ENCODE data around the gene GHDC.
"Not testable (repeated sequence)": the region's sequence is repeated elsewhere in the genome, so short reads cannot be mapped to it uniquely, and the experiment has no call there.

GHDC gene

GRCh38 chr17:42193969-42194899, at the start of gene GHDC:
Gene GHDC (minus strand): TSS chr17:42194494. CDS start chr17:42193581, 913 bp downstream.
- peak; percentile 79 for DNase-seq (ENCODE audit: low spot score)

- DNase-seq (ENCODE audit: low spot score) = no peak
Observed at GRCh38 chr17:42243493-42243982, 49.2 kb upstream of the GHDC start.

- DNase-seq (ENCODE audit: low spot score) = no peak
Observed at GRCh38 chr17:42241871-42242270, 47.6 kb upstream of the GHDC start.

GRCh38 chr17:42240863-42241262, 46.6 kb upstream of the GHDC start:
- DNase-seq (ENCODE audit: low spot score) = not testable (repeated sequence)

- DNase-seq (ENCODE audit: low spot score) = no peak
Observed at GRCh38 chr17:42240201-42240600, 45.9 kb upstream of the GHDC start.

GRCh38 chr17:42239576-42239975, 45.3 kb upstream of the GHDC start:
- DNase-seq (ENCODE audit: low spot score) = not testable (repeated sequence)

GRCh38 chr17:42236760-42237159, 42.5 kb upstream of the GHDC start:
- no peak for DNase-seq (ENCODE audit: low spot score)

- no peak for DNase-seq (ENCODE audit: low spot score)
Observed at GRCh38 chr17:42233994-42234393, 39.7 kb upstream of the GHDC start.

- DNase-seq (ENCODE audit: low spot score) = no peak
Observed at GRCh38 chr17:42233156-42233555, 38.9 kb upstream of the GHDC start.

- DNase-seq (ENCODE audit: low spot score) = no peak
Observed at GRCh38 chr17:42230225-42230624, 35.9 kb upstream of the GHDC start.

- DNase-seq (ENCODE audit: low spot score) = no peak
Observed at GRCh38 chr17:42227849-42228700, 33.8 kb upstream of the GHDC start.

GRCh38 chr17:42225646-42226045, 31.4 kb upstream of the GHDC start:
- DNase-seq (ENCODE audit: low spot score) = no peak

- DNase-seq (ENCODE audit: low spot score) = no peak
Observed at GRCh38 chr17:42224651-42225050, 30.4 kb upstream of the GHDC start.

GRCh38 chr17:42221886-42222745, 27.8 kb upstream of the GHDC start:
- peak; percentile 39 for DNase-seq (ENCODE audit: low spot score)

GRCh38 chr17:42219280-42219679, 25.0 kb upstream of the GHDC start:
- DNase-seq (ENCODE audit: low spot score) = not testable (repeated sequence)

- DNase-seq (ENCODE audit: low spot score) = no peak
Observed at GRCh38 chr17:42214156-42214555, 19.9 kb upstream of the GHDC start.

- DNase-seq (ENCODE audit: low spot score) = no peak
Observed at GRCh38 chr17:42212382-42212781, 18.1 kb upstream of the GHDC start.

GRCh38 chr17:42211921-42212341, 17.6 kb upstream of the GHDC start:
- DNase-seq (ENCODE audit: low spot score) = not testable (repeated sequence)

- no peak for DNase-seq (ENCODE audit: low spot score)
Observed at GRCh38 chr17:42210046-42210445, 15.8 kb upstream of the GHDC start.

GRCh38 chr17:42206153-42206612, 11.9 kb upstream of the GHDC start:
- not testable (repeated sequence) for DNase-seq (ENCODE audit: low spot score)

GRCh38 chr17:42203354-42203753, 9.1 kb upstream of the GHDC start:
- DNase-seq (ENCODE audit: low spot score) = no peak
